Dendritic cell treated with granulocyte-macrophage colony-stimulating factor and Interleukin-4, amounts not matched to agents 40 ng/mL and 50 ng/mL, for 4 days (primary cell): ENCODE data around the gene RELB.

Experiments
- H3K27ac Mint-ChIP-seq: one replicate; pipeline ENCODE4 v1.8.0; 2022; ENCODE audit warnings: mild to moderate bottlenecking, mixed read lengths
- H3K27me3 Mint-ChIP-seq: one replicate; pipeline ENCODE4 v1.8.0; 2022; ENCODE audit warnings: mild to moderate bottlenecking, mixed read lengths
- H3K36me3 Mint-ChIP-seq: one replicate; pipeline ENCODE4 v1.8.0; 2022; ENCODE audit warnings: low read depth, mixed read lengths
- H3K4me1 Mint-ChIP-seq: one replicate; pipeline ENCODE4 v1.8.0; 2022; ENCODE audit warnings: low read depth, mixed read lengths
- H3K4me3 Mint-ChIP-seq: one replicate; pipeline ENCODE4 v1.8.0; 2022; ENCODE audit warnings: mild to moderate bottlenecking, moderate library complexity, mixed read lengths
- H3K9me3 Mint-ChIP-seq: one replicate; pipeline ENCODE4 v1.8.0; 2022; ENCODE audit warnings: mixed read lengths
- intact Hi-C: fragments of 100-400 bp; cut with micrococcal nuclease; formaldehyde crosslinking; loops from one replicate; pipeline ENCODE4 v1.15.0; 2022

Gene RELB

GRCh38 chr19:45069056-45069455, 67.8 kb downstream of the RELB start:
- intact Hi-C loops, result no loop called here
- H3K4me3 Mint-ChIP-seq, result no peak overlapping the region
- H3K36me3 Mint-ChIP-seq, result peaks cover 92% of the 10 kb centered on the region
- peaks cover 32% of the 10 kb centered on the region for H3K4me1 Mint-ChIP-seq
- no peaks in the 10 kb centered on the region for H3K27me3 Mint-ChIP-seq
- peak overlapping the region; percentile 24 for H3K27ac Mint-ChIP-seq
- no peaks in the 10 kb centered on the region for H3K9me3 Mint-ChIP-seq

GRCh38 chr19:45070214-45070613, 69.0 kb downstream of the RELB start:
- Mint-ChIP-seq H3K4me1 (peaks cover 41% of the 10 kb centered on the region), H3K36me3 (peaks cover 80% of the 10 kb centered on the region), H3K27ac (peak overlapping the region; percentile 24), H3K9me3 (no peaks in the 10 kb centered on the region), H3K4me3 (no peak overlapping the region), H3K27me3 (no peaks in the 10 kb centered on the region)
- intact Hi-C loops, result no loop called here

GRCh38 chr19:45070861-45071544, 69.7 kb downstream of the RELB start:
- Mint-ChIP-seq H3K27me3 (no peaks in the 10 kb centered on the region), H3K36me3 (peaks cover 80% of the 10 kb centered on the region)

DNA sequence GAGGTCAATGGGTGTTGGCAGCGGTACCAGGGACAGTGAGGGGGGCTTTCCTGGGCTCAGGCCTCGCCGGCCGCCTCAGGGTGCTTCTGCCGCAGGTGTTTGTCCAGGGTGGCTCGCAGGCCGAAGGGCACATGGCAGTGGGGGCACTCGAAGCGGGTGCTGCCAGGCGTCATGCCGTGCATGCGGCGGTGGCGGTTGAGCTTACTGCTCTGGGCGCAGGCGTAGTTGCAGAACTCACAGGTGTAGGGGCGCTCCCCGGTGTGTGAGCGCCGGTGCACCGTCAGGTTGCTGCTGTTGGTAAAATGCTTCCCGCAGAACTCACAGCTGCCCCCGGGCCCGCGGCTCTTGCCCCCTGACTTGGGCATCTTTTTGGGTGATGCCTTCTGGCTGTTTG, 70.3 kb downstream of the RELB start:
- Mint-ChIP-seq H3K4me1 (peaks cover 46% of the 10 kb centered on the region), H3K4me3 (no peak overlapping the region), H3K27ac (no peak overlapping the region), H3K9me3 (no peaks in the 10 kb centered on the region), H3K27me3 (no peaks in the 10 kb centered on the region), H3K36me3 (peaks cover 76% of the 10 kb centered on the region)
- intact Hi-C loops, result no loop called here

More at GRCh38 chr19:45070861-45071544, 69.7 kb downstream of the RELB start:
- Mint-ChIP-seq H3K4me1 (peaks cover 44% of the 10 kb centered on the region), H3K27ac (peak overlapping the region; percentile 24), H3K4me3 (no peak overlapping the region), H3K9me3 (no peaks in the 10 kb centered on the region)
- intact Hi-C loops, result no loop called here

GRCh38 chr19:45071969-45072790, 70.9 kb downstream of the RELB start:
- no peak overlapping the region for H3K4me3 Mint-ChIP-seq
- H3K36me3 Mint-ChIP-seq, result peaks cover 76% of the 10 kb centered on the region
- H3K9me3 Mint-ChIP-seq, result no peaks in the 10 kb centered on the region
- intact Hi-C loops, result no loop called here
- peaks cover 52% of the 10 kb centered on the region for H3K4me1 Mint-ChIP-seq
- peak overlapping the region; percentile 45 for H3K27ac Mint-ChIP-seq
- no peaks in the 10 kb centered on the region for H3K27me3 Mint-ChIP-seq

DNA sequence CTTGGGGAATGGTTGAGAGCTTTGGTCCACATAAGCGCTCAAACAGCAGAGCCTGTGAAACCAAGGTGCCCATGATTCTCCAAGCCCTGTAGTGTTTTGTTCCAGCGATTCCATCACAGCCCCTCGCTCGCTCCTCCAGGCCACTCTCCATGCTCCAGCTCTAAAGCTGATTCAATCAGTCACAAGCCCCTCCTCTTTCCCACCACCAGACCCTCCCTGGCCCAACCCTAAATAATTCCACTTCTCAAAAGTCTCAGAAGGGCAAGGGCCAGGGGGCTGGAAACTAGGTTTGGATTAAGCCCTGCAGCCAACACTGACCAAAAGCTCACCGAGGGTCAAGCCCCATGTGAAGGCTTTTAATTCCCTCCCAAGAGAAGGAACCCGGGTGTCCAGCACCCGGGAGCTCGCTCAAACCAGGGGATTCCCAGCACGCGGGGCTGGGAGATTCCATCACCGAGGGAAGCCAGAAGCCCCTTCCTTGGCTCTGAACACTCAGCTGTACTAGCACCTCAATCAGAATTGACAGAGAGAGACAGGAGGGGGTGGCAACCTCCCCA, 73.6 kb downstream of the RELB start:
- peak overlapping the region; percentile 94 for H3K4me3 Mint-ChIP-seq
- intact Hi-C loops, result loop anchor here (5.0 kb wide), 1 partner anchor 33 kb away; no protein-coding TSS in a partner anchor
- H3K27ac Mint-ChIP-seq, result peak overlapping the region; percentile 96
- H3K9me3 Mint-ChIP-seq, result no peaks in the 10 kb centered on the region
- peaks cover 61% of the 10 kb centered on the region for H3K36me3 Mint-ChIP-seq
- H3K27me3 Mint-ChIP-seq, result no peaks in the 10 kb centered on the region
- H3K4me1 Mint-ChIP-seq, result peaks cover 55% of the 10 kb centered on the region

DNA sequence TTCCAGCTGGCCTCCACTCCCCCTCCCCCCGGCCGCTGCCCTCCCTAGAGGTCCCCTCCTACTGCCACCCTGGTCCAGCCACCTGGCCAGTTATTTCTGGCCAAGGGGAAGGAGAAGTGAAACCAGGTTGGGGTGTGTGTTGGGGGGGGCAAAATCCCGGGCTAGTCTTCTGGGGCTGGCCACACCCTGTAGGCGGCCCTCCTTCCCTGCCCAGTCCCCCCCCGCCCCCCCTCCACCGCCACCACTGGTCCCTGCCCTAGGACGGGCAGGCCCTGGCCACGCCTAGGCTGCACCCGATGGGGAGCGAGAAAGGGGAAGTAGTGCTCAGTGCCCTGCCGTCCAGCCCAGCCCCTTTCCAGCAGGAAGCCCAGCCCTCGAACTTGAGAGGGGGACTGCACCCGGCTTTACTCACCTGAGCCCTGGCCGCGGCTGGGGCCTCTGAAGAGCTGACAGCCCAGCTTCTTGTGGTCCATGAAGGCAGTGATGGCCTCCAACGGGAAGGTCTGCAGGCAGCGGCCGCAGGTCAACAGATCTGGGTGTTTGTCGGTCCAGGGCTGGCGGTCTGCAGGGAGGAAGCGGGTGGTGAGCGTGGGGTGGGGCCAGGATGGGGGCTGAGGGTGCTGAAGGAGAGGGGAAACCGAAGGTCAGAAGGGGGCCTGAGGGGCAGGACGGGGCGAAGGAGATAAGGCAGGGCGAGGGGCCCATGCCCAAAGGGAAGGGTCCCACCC, 74.2 kb downstream of the RELB start:
- H3K27ac Mint-ChIP-seq, result peak overlapping the region; percentile 96
- no peaks in the 10 kb centered on the region for H3K27me3 Mint-ChIP-seq
- H3K9me3 Mint-ChIP-seq, result no peaks in the 10 kb centered on the region
- peaks cover 58% of the 10 kb centered on the region for H3K4me1 Mint-ChIP-seq
- H3K4me3 Mint-ChIP-seq, result peak overlapping the region; percentile 94
- H3K36me3 Mint-ChIP-seq, result peaks cover 55% of the 10 kb centered on the region
- intact Hi-C loops, result loop anchor here (5.0 kb wide), 1 partner anchor 33 kb away; no protein-coding TSS in a partner anchor

DNA sequence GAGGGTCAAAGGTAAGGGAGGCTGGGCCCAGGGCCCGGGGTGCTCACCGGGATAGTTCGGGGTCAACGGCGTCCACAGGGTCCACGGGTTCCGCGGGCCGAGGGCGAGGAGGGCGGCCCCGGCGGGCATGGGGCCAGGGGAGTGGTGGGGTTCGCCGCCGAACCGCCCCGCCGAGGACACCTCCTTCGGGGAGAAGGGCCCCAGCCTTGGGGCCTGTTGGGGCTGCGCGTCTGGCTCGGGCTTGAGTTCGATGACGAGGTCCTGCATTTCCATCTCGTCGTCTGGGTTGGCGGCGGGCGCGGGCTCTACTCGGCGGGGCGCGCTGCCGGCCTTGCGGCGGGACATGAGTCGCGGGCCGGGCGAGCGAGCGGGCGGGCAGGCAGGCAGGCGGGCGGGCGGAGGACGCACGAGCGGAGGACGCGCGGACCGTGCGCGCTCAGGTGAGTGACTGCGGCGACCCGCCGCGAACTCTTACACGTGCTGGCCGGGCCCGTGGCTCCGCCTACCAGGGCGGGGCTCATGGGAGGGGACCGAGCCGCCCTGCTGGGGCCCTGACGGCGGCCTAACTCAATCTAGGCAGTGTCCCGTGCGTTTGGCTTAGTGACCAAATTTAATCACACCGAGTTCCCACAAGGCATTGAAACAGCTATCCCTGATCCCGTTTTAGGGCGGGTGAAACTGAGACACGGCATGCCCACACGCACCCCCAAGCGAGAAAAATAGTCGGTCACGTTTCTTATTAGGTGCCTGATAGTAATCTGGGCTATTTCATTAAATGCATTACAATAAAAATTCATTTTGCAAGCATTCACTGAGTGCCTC, 75.0 kb downstream of the RELB start, which contains the start of gene ZNF296:
TSS of gene ZNF296 (minus strand) at position 450 of the 822 bp plus-strand sequence. CDS start at position 345, 105 bp downstream.
- H3K4me3 Mint-ChIP-seq, result peak within 1 kb of the TSS; percentile 94
- H3K36me3 Mint-ChIP-seq, result peaks cover 48% of the 10 kb centered on the region
- no peaks in the 10 kb centered on the region for H3K9me3 Mint-ChIP-seq
- intact Hi-C loops, result loop anchor here (5.0 kb wide), 1 partner anchor 34 kb away; no protein-coding TSS in a partner anchor
- H3K27ac Mint-ChIP-seq, result peak within 1 kb of the TSS; percentile 96
- H3K27me3 Mint-ChIP-seq, result no peaks in the 10 kb centered on the region
- peaks cover 58% of the 10 kb centered on the region for H3K4me1 Mint-ChIP-seq

GRCh38 chr19:45076851-45077730, 75.8 kb downstream of the RELB start:
- peaks cover 64% of the 10 kb centered on the region for H3K4me1 Mint-ChIP-seq
- H3K27ac Mint-ChIP-seq, result peak overlapping the region; percentile 96
- no peaks in the 10 kb centered on the region for H3K27me3 Mint-ChIP-seq
- H3K36me3 Mint-ChIP-seq, result peaks cover 48% of the 10 kb centered on the region
- intact Hi-C loops, result loop anchor here (5.0 kb wide), 1 partner anchor 35 kb away; no protein-coding TSS in a partner anchor
- no peaks in the 10 kb centered on the region for H3K9me3 Mint-ChIP-seq
- peak overlapping the region; percentile 94 for H3K4me3 Mint-ChIP-seq

GRCh38 chr19:45078390-45079062, 77.3 kb downstream of the RELB start:
- Mint-ChIP-seq H3K27me3 (no peaks in the 10 kb centered on the region), H3K9me3 (no peaks in the 10 kb centered on the region), H3K4me3 (peak overlapping the region; percentile 92), H3K4me1 (peaks cover 58% of the 10 kb centered on the region), H3K36me3 (peaks cover 46% of the 10 kb centered on the region), H3K27ac (peak overlapping the region; percentile 90)
- intact Hi-C loops, result loop anchor here (1.0 to 5.0 kb wide), 2 partner anchors 13 to 36 kb away; no protein-coding TSS in a partner anchor

DNA sequence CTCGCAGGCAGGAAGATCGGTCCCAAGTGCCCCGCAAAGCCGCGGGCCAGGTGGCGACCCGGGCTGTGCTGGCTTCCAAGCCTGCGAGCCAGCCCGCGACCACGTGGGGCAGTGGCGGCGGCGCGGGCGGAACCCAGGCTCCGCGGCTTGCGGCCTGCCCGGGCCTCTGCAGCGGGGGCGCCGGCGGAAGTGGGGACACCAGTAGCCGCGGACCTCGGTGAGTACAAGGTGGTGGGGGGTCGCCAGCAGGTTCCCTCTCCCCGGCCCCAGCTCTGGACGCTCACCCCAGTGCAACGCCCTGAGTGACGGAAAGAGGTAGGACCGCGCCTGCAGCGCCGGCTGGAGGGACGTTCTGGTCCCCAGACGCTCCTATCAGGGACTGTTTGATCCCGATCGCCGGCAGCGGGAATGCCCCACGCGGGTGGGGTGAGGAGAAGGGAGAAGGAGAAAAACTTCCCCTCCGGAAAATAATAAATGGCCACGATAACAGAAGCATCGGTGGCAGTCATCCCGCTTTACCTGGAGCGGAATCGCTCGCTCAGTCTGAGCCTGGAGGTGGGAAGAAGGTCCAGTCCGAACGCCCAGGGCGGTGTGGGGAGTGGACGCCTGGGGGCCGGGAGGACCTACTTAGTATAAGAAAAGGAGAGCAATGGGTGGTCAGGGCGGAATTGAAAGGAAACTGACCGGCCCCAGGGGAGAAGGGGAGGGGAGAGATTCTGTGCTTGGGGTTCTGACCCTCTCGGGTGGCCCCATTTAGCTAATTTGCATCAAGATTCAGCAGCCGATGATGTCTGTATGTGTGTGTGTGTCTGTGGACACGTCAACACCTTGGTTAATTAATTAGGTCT, 78.0 kb downstream of the RELB start, which contains the start of gene GEMIN7:
TSS of gene GEMIN7 (plus strand) at position 198 of the 848 bp plus-strand sequence. CDS start 10,855 bp downstream, outside the sequence.
- no peaks in the 10 kb centered on the region for H3K9me3 Mint-ChIP-seq
- H3K36me3 Mint-ChIP-seq, result peaks cover 50% of the 10 kb centered on the region
- H3K27ac Mint-ChIP-seq, result peak within 1 kb of the TSS; percentile 90
- intact Hi-C loops, result loop anchor here (1.0 to 5.0 kb wide), 2 partner anchors 12 to 37 kb away; no protein-coding TSS in a partner anchor
- peak within 1 kb of the TSS; percentile 92 for H3K4me3 Mint-ChIP-seq
- H3K27me3 Mint-ChIP-seq, result no peaks in the 10 kb centered on the region
- H3K4me1 Mint-ChIP-seq, result peaks cover 58% of the 10 kb centered on the region
